CD4-positive, alpha-beta T cell treated with Interferon gamma for 1 hour (primary cell): Measurements from ENCODE around the gene COL13A1.

Experiments used
- DNase-seq: peaks from one replicate; pipeline ENCODE4 v3.0.0-alpha.2; 2020

COL13A1 gene

GRCh38 chr10:69801434-69802315 lies at the start of gene COL13A1:
COL13A1 (plus strand) TSS chr10:69801906; CDS start chr10:69802424, 518 bp downstream.
- DNase-seq = no peak

GRCh38 chr10:69752479-69752878 lies 49.2 kb upstream of the COL13A1 start:
- DNase-seq = no peak

GRCh38 chr10:69756279-69756678 lies 45.4 kb upstream of the COL13A1 start:
- no peak for DNase-seq

- no peak for DNase-seq
Measured at GRCh38 chr10:69757206-69757552, 44.5 kb upstream of the COL13A1 start.

- no peak for DNase-seq
Measured at GRCh38 chr10:69757553-69758309, 44.0 kb upstream of the COL13A1 start.

- no peak for DNase-seq
Measured at GRCh38 chr10:69758310-69758728, 43.4 kb upstream of the COL13A1 start.

GRCh38 chr10:69759641-69760040 lies 42.1 kb upstream of the COL13A1 start:
- DNase-seq = no peak

GRCh38 chr10:69760072-69760471 lies 41.6 kb upstream of the COL13A1 start:
- DNase-seq = no peak

- DNase-seq = no peak
Measured at GRCh38 chr10:69761320-69761719, 40.4 kb upstream of the COL13A1 start.

- no peak for DNase-seq
Measured at GRCh38 chr10:69766161-69766910, 35.4 kb upstream of the COL13A1 start.

GRCh38 chr10:69767793-69768192 lies 33.9 kb upstream of the COL13A1 start:
- DNase-seq = no peak

GRCh38 chr10:69768386-69768785 lies 33.3 kb upstream of the COL13A1 start:
- DNase-seq = no peak

GRCh38 chr10:69769395-69769992 lies 32.2 kb upstream of the COL13A1 start:
- no peak for DNase-seq

- no peak for DNase-seq
Measured at GRCh38 chr10:69772933-69773704, 28.6 kb upstream of the COL13A1 start.

GRCh38 chr10:69774596-69774995 lies 27.1 kb upstream of the COL13A1 start:
- no peak for DNase-seq

- DNase-seq = no peak
Measured at GRCh38 chr10:69780077-69780476, 21.6 kb upstream of the COL13A1 start.

- DNase-seq = no peak
Measured at GRCh38 chr10:69781576-69781975, 20.1 kb upstream of the COL13A1 start.

- no peak for DNase-seq
Measured at GRCh38 chr10:69783515-69783914, 18.2 kb upstream of the COL13A1 start.

GRCh38 chr10:69786791-69787190 lies 14.9 kb upstream of the COL13A1 start:
- DNase-seq = no peak

GRCh38 chr10:69787681-69788080 lies 14.0 kb upstream of the COL13A1 start:
- DNase-seq = no peak

- DNase-seq = no peak
Measured at GRCh38 chr10:69789164-69789576, 12.5 kb upstream of the COL13A1 start.

- DNase-seq = no peak
Measured at GRCh38 chr10:69791812-69792211, 9.9 kb upstream of the COL13A1 start.
